PC-3 (cell line): ENCODE data around the gene KSR2. TPM values are rescaled to one million over a fixed set of nuclear protein-coding genes. Genes with fewer than 3 reads are reported as not detected.

Source experiments
- ATAC-seq: fragments of 200-7000 bp; cut with Tn5 transposase; 2 replicates; pipeline ENCODE4 v1.9.1; 2020; ENCODE audit warnings: mild to moderate bottlenecking, moderate library complexity
- BruUV-seq: library from RNA; stranded (reverse); fragments of 400-500 nt; replicated peaks from 2 replicates; lab custom pipeline; 2021; lab: Mats Ljungman, UMichigan
- CTCF ChIA-PET: fragments of 300-600 bp; sonication (Branson Sonifier 250); formaldehyde crosslinking; loops from one replicate; lab custom pipeline; 2022; ENCODE audit warnings: antibody characterized with exemption; lab: Charles Lee
- POLR2A ChIA-PET: fragments of 300-600 bp; sonication (Branson Sonifier 250); formaldehyde crosslinking; loops from one replicate; lab custom pipeline; 2022; ENCODE audit warnings: antibody characterized with exemption; ENCODE audit not compliant: unreplicated experiment; lab: Charles Lee
- DNase-seq: peaks from one replicate; pipeline ENCODE4 v3.0.0-alpha.2; 2015
- H2AFZ ChIP-seq: fragments of 300-600 bp; sonication (generic); 2 replicates; pipeline ENCODE4 v1.6.0; 2016; ENCODE audit warnings: antibody characterized with exemption, low read length
- H3F3A ChIP-seq: fragments of 300-600 bp; sonication (generic); one replicate; pipeline ENCODE4 v1.6.0; 2017; ENCODE audit warnings: antibody characterized with exemption, low read length, control low read depth, mild to moderate bottlenecking; ENCODE audit not compliant: unreplicated experiment
- H3K27ac ChIP-seq: fragments of 300-600 bp; sonication (generic); 2 replicates; pipeline ENCODE4 v1.5.1; 2016; ENCODE audit warnings: mild to moderate bottlenecking, low read length
- H3K27me3 ChIP-seq: fragments of 300-600 bp; sonication (generic); 2 replicates; pipeline ENCODE4 v1.6.1; 2016; ENCODE audit warnings: low read length, mixed read lengths
- H3K36me3 ChIP-seq: fragments of 300-600 bp; sonication (generic); 2 replicates; pipeline ENCODE4 v1.6.1; 2016; ENCODE audit warnings: low read depth, mixed run types, low read length, mixed read lengths
- H3K4me1 ChIP-seq: fragments of 300-600 bp; sonication (generic); 2 replicates; pipeline ENCODE4 v1.5.1; 2016; ENCODE audit warnings: low read length; ENCODE audit not compliant: insufficient read depth
- H3K4me2 ChIP-seq: fragments of 300-600 bp; sonication (generic); 2 replicates; pipeline ENCODE4 v1.6.0; 2016; ENCODE audit warnings: low read length
- H3K4me3 ChIP-seq: fragments of 300-600 bp; sonication (generic); 2 replicates; pipeline ENCODE4 v1.5.1; 2016; ENCODE audit warnings: mild to moderate bottlenecking, low read length, mixed read lengths
- H3K79me2 ChIP-seq: fragments of 300-600 bp; sonication (generic); 2 replicates; pipeline ENCODE4 v1.6.1; 2017; ENCODE audit warnings: low read length, mixed read lengths
- H3K9ac ChIP-seq: fragments of 300-600 bp; sonication (generic); 2 replicates; pipeline ENCODE4 v1.6.0; 2016; ENCODE audit warnings: mild to moderate bottlenecking, low read length
- H3K9me2 ChIP-seq: fragments of 300-600 bp; sonication (generic); replicated peaks from 2 replicates; pipeline ENCODE4 v1.6.1; 2016; ENCODE audit warnings: mixed run types, low read length, mixed read lengths
- H3K9me3 ChIP-seq: fragments of 300-600 bp; sonication (generic); 2 replicates; pipeline ENCODE4 v1.6.1; 2016; ENCODE audit warnings: low read length, mixed read lengths
- H4K20me1 ChIP-seq: fragments of 300-600 bp; sonication (generic); 2 replicates; pipeline ENCODE4 v1.6.1; 2016; ENCODE audit warnings: low read length, mixed read lengths
- CTCF ChIP-seq: fragments of 300-600 bp; sonication (generic); conservative IDR thresholded peaks from 2 replicates; pipeline ENCODE4 v1.5.1; 2017; ENCODE audit warnings: antibody characterized with exemption, low read depth, mild to moderate bottlenecking, low read length
- EZH2 ChIP-seq: fragments of 300-600 bp; sonication (generic); IDR thresholded peaks from one replicate; pipeline ENCODE4 v1.6.1; 2017; ENCODE audit warnings: antibody characterized with exemption, mild to moderate bottlenecking, low read length; ENCODE audit not compliant: unreplicated experiment
- EZH2phosphoT487 ChIP-seq: fragments of 300-600 bp; sonication (generic); IDR thresholded peaks from 2 replicates; pipeline ENCODE4 v1.6.1; 2018; ENCODE audit warnings: mild to moderate bottlenecking, antibody characterized with exemption, low read length, borderline replicate concordance
- intact Hi-C: fragments of 100-400 bp; cut with micrococcal nuclease; formaldehyde crosslinking; loops from 2 replicates; pipeline ENCODE4 v1.9.0; 2023
- total RNA-seq: library from RNA; depleted of rRNA; stranded (reverse); fragments of >200 nt; gene quantifications from 2 replicates; pipeline ENCODE4 v1.2.3, GENCODE V29; 2014

KSR2 gene
- total RNA-seq, 1 experiment from 2014 or later, result 0.80 TPM

- POLR2A ChIA-PET, result no interaction called here
- CTCF ChIA-PET, result interaction anchor here (0.5 to 1.9 kb wide), 4 partner anchors 219 to 249 kb away, joined by 4 to 12 read pairs (median 7); no protein-coding TSS in a partner anchor
- intact Hi-C loops, result loop anchor here (5.0 kb wide), 1 partner anchor 263 kb away; no protein-coding TSS in a partner anchor
Observed at GRCh38 chr12:117589021-117589420, 379.8 kb downstream of the KSR2 start.

GRCh38 chr12:117587631-117588287, 381.0 kb downstream of the KSR2 start:
- DNase-seq (peak; percentile 76), ATAC-seq (peak; percentile 90)
- POLR2A ChIA-PET, result no interaction called here
- H3K9me3 ChIP-seq, result no peaks in the 10 kb centered on the region
- H3K79me2 ChIP-seq, result no peaks in the 10 kb centered on the region
- no peaks in the 10 kb centered on the region for H3K9me2 ChIP-seq
- H4K20me1 ChIP-seq, result no peaks in the 10 kb centered on the region
- peak overlapping the region; percentile 49; the same call in 1 of the 2 replicates for H2AFZ ChIP-seq
- H3K4me1 ChIP-seq, result no peaks in the 10 kb centered on the region
- peak; percentile 92 for TF ChIP-seq CTCF
- no peak for TF ChIP-seq EZH2phosphoT487
- H3K9ac ChIP-seq, result no peak overlapping the region
- no TSS peak for BruUV-seq
- intact Hi-C loops, result loop anchor here (1.0 to 5.0 kb wide), 6 partner anchors 100 to 375 kb away; no protein-coding TSS in a partner anchor
- CTCF ChIA-PET, result interaction anchor here (0.6 to 1.9 kb wide), 5 partner anchors 69 to 250 kb away, joined by 3 to 12 read pairs (median 6); no protein-coding TSS in a partner anchor
- H3F3A ChIP-seq, result no peaks in the 10 kb centered on the region
- H3K27ac ChIP-seq, result no peak overlapping the region
- no peak overlapping the region for H3K4me3 ChIP-seq
- no peak overlapping the region for H3K4me2 ChIP-seq
- H3K36me3 ChIP-seq, result no peaks in the 10 kb centered on the region
- no peaks in the 10 kb centered on the region for H3K27me3 ChIP-seq

More at GRCh38 chr12:117589021-117589420, 379.8 kb downstream of the KSR2 start:
- H3F3A ChIP-seq, result no peaks in the 10 kb centered on the region
- DNase-seq, result no peak
- no peak for ATAC-seq
- H3K27me3 ChIP-seq, result no peaks in the 10 kb centered on the region
- H3K4me3 ChIP-seq, result no peak overlapping the region
- no peaks in the 10 kb centered on the region for H3K9me3 ChIP-seq
- H3K9me2 ChIP-seq, result no peaks in the 10 kb centered on the region
- H4K20me1 ChIP-seq, result no peaks in the 10 kb centered on the region
- H3K36me3 ChIP-seq, result no peaks in the 10 kb centered on the region
- H3K4me2 ChIP-seq, result no peak overlapping the region
- TF ChIP-seq CTCF, result no peak
- no peak for TF ChIP-seq EZH2
- TF ChIP-seq EZH2phosphoT487, result no peak
- H3K9ac ChIP-seq, result no peak overlapping the region
- no peak overlapping the region for H2AFZ ChIP-seq
- BruUV-seq, result no TSS peak
- no peaks in the 10 kb centered on the region for H3K4me1 ChIP-seq
- H3K79me2 ChIP-seq, result no peaks in the 10 kb centered on the region
- H3K27ac ChIP-seq, result no peak overlapping the region

GRCh38 chr12:117583677-117584225, 385.0 kb downstream of the KSR2 start:
- BruUV-seq, result no TSS peak
- CTCF ChIA-PET, result interaction anchor here (0.7 kb wide), 1 partner anchor 91 kb away, joined by 3 read pairs; no protein-coding TSS in a partner anchor

More at GRCh38 chr12:117583677-117584225, 385.0 kb downstream of the KSR2 start:
- no peaks in the 10 kb centered on the region for H4K20me1 ChIP-seq
- no peak overlapping the region for H3K9ac ChIP-seq
- POLR2A ChIA-PET, result no interaction called here
- no peak overlapping the region for H3K4me3 ChIP-seq
- no peaks in the 10 kb centered on the region for H3K79me2 ChIP-seq
- no peak for ATAC-seq
- H3K4me2 ChIP-seq, result no peak overlapping the region
- H2AFZ ChIP-seq, result no peak overlapping the region
- H3K27me3 ChIP-seq, result no peaks in the 10 kb centered on the region
- H3K27ac ChIP-seq, result no peak overlapping the region
- no peaks in the 10 kb centered on the region for H3K9me2 ChIP-seq
- intact Hi-C loops, result no loop called here
- TF ChIP-seq EZH2phosphoT487 (no peak), EZH2 (no peak), CTCF (no peak)
- DNase-seq, result no peak
- no peaks in the 10 kb centered on the region for H3F3A ChIP-seq
- no peaks in the 10 kb centered on the region for H3K4me1 ChIP-seq
- H3K9me3 ChIP-seq, result no peaks in the 10 kb centered on the region
- no peaks in the 10 kb centered on the region for H3K36me3 ChIP-seq
